Measurements from ENCODE around the gene POLR2M.

POLR2M gene

DNA sequence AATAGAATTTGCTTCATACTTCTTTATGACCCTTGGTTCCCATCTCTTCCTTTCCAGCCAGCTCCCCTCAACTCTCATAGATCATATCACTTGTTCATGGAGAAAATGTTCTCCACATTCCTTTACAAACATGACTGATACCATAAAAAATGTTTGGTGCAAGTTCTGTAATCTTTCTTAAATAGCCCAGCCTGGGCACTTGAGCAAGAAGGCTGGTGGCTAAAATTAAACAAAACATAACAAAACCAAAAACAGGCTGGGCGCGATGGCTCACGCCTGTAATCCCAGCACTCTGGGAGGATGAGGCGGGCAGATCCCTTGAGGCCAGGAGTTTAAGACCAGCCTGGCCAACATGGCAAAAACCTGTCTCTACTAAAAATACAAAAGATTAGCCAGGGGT lies 8.9 kb upstream of the POLR2M start (continued):
- TF ChIP-seq, protein P1, sequence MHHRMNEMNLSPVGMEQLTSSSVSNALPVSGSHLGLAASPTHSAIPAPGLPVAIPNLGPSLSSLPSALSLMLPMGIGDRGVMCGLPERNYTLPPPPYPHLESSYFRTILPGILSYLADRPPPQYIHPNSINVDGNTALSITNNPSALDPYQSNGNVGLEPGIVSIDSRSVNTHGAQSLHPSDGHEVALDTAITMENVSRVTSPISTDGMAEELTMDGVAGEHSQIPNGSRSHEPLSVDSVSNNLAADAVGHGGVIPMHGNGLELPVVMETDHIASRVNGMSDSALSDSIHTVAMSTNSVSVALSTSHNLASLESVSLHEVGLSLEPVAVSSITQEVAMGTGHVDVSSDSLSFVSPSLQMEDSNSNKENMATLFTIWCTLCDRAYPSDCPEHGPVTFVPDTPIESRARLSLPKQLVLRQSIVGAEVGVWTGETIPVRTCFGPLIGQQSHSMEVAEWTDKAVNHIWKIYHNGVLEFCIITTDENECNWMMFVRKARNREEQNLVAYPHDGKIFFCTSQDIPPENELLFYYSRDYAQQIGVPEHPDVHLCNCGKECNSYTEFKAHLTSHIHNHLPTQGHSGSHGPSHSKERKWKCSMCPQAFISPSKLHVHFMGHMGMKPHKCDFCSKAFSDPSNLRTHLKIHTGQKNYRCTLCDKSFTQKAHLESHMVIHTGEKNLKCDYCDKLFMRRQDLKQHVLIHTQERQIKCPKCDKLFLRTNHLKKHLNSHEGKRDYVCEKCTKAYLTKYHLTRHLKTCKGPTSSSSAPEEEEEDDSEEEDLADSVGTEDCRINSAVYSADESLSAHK (tag by site-specific recombination; IDR thresholded peaks at IDR 0.05), result no peak
- TF ChIP-seq KLF10 (tag by site-specific recombination; IDR thresholded peaks at IDR 0.05) (no peak), ZNF571 (tag by site-specific recombination; IDR thresholded peaks at IDR 0.05) (no peak), SALL2 (tag by site-specific recombination; IDR thresholded peaks at IDR 0.05; ENCODE audit: borderline replicate concordance) (no peak), ZNF138 (tag by site-specific recombination; IDR thresholded peaks at IDR 0.05; ENCODE audit: borderline replicate concordance) (no peak), ZNF341 (tag by site-specific recombination; IDR thresholded peaks at IDR 0.05; ENCODE audit: low read depth) (no peak), ZNF48 (tag by site-specific recombination; IDR thresholded peaks at IDR 0.05) (no peak), GLI4 (tag by site-specific recombination; IDR thresholded peaks at IDR 0.05) (no peak)
- TF ChIP-seq, protein P2, sequence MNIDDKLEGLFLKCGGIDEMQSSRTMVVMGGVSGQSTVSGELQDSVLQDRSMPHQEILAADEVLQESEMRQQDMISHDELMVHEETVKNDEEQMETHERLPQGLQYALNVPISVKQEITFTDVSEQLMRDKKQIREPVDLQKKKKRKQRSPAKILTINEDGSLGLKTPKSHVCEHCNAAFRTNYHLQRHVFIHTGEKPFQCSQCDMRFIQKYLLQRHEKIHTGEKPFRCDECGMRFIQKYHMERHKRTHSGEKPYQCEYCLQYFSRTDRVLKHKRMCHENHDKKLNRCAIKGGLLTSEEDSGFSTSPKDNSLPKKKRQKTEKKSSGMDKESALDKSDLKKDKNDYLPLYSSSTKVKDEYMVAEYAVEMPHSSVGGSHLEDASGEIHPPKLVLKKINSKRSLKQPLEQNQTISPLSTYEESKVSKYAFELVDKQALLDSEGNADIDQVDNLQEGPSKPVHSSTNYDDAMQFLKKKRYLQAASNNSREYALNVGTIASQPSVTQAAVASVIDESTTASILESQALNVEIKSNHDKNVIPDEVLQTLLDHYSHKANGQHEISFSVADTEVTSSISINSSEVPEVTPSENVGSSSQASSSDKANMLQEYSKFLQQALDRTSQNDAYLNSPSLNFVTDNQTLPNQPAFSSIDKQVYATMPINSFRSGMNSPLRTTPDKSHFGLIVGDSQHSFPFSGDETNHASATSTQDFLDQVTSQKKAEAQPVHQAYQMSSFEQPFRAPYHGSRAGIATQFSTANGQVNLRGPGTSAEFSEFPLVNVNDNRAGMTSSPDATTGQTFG (tag by site-specific recombination; IDR thresholded peaks at IDR 0.05; ENCODE audit: borderline replicate concordance), result no peak

DNA sequence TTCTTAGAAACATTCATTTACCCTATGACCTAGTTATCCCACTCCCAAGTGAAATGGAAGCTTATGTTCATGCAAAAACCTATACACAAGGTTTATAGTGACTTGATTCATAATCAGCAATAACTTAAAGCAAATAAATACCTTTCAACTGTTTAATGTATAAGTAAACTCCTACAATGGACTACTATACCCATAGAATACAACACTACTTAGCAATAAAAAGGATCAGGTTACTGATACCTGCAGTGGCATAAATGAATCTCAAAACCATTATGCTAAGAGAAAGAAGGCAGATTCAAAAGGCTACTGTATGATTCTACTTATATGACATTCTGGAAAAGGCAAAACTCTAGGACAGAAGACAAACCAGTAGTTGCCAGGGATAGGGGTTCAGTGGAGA lies 8.3 kb upstream of the POLR2M start:
- CTCF ChIA-PET, result interaction anchor here (0.6 kb wide), 1 partner anchor 270 kb away, joined by 4 read pairs; no protein-coding TSS in a partner anchor
- Histone ChIP-seq H3K9me3 (ENCODE audit: control insufficient read depth, insufficient read depth, low read depth, low read length) (no peaks in the 10 kb centered on the region), H3K4me1 (ENCODE audit: control insufficient read depth, insufficient read depth, low read length) (peaks cover 22% of the 10 kb centered on the region), H3K27ac (ENCODE audit: extremely low read depth, low read depth, low read length) (no peak overlapping the region), H3K36me3 (ENCODE audit: control insufficient read depth in 2 of 2, insufficient read depth in 1 of 2, low read length in 2 of 2) (no peaks in the 10 kb centered on the region), H3K4me3 (ENCODE audit: low read depth, low read length) (no peak overlapping the region)
- POLR2A ChIA-PET, result no interaction called here
- TF ChIP-seq ZNF768 (tag by site-specific recombination; IDR thresholded peaks at IDR 0.05), result no peak
- no peak for TF ChIP-seq IKZF3 (tag by site-specific recombination; IDR thresholded peaks at IDR 0.05)
- TF ChIP-seq, protein P3, sequence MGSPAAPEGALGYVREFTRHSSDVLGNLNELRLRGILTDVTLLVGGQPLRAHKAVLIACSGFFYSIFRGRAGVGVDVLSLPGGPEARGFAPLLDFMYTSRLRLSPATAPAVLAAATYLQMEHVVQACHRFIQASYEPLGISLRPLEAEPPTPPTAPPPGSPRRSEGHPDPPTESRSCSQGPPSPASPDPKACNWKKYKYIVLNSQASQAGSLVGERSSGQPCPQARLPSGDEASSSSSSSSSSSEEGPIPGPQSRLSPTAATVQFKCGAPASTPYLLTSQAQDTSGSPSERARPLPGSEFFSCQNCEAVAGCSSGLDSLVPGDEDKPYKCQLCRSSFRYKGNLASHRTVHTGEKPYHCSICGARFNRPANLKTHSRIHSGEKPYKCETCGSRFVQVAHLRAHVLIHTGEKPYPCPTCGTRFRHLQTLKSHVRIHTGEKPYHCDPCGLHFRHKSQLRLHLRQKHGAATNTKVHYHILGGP (tag by site-specific recombination; IDR thresholded peaks at IDR 0.05), result 0 out of 2 replicates have a peak, but pooled peaks have one; percentile 25
- TF ChIP-seq ZNF223 (tag by site-specific recombination; IDR thresholded peaks at IDR 0.05), result no peak
- 0 out of 2 replicates have a peak, but pooled peaks have one; percentile 18 for TF ChIP-seq FEZF1 (tag by site-specific recombination; IDR thresholded peaks at IDR 0.05)
- TF ChIP-seq ZNF155 (tag by site-specific recombination; IDR thresholded peaks at IDR 0.05), result no peak
- TF ChIP-seq TCF7L2 (IDR thresholded peaks at IDR 0.05; ENCODE audit: borderline replicate concordance, low read depth, low read length), result no peak
- TF ChIP-seq, protein P4, sequence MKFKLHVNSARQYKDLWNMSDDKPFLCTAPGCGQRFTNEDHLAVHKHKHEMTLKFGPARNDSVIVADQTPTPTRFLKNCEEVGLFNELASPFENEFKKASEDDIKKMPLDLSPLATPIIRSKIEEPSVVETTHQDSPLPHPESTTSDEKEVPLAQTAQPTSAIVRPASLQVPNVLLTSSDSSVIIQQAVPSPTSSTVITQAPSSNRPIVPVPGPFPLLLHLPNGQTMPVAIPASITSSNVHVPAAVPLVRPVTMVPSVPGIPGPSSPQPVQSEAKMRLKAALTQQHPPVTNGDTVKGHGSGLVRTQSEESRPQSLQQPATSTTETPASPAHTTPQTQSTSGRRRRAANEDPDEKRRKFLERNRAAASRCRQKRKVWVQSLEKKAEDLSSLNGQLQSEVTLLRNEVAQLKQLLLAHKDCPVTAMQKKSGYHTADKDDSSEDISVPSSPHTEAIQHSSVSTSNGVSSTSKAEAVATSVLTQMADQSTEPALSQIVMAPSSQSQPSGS (tag by site-specific recombination; IDR thresholded peaks at IDR 0.05; ENCODE audit: low read depth), result no peak
- TF ChIP-seq, protein P5, sequence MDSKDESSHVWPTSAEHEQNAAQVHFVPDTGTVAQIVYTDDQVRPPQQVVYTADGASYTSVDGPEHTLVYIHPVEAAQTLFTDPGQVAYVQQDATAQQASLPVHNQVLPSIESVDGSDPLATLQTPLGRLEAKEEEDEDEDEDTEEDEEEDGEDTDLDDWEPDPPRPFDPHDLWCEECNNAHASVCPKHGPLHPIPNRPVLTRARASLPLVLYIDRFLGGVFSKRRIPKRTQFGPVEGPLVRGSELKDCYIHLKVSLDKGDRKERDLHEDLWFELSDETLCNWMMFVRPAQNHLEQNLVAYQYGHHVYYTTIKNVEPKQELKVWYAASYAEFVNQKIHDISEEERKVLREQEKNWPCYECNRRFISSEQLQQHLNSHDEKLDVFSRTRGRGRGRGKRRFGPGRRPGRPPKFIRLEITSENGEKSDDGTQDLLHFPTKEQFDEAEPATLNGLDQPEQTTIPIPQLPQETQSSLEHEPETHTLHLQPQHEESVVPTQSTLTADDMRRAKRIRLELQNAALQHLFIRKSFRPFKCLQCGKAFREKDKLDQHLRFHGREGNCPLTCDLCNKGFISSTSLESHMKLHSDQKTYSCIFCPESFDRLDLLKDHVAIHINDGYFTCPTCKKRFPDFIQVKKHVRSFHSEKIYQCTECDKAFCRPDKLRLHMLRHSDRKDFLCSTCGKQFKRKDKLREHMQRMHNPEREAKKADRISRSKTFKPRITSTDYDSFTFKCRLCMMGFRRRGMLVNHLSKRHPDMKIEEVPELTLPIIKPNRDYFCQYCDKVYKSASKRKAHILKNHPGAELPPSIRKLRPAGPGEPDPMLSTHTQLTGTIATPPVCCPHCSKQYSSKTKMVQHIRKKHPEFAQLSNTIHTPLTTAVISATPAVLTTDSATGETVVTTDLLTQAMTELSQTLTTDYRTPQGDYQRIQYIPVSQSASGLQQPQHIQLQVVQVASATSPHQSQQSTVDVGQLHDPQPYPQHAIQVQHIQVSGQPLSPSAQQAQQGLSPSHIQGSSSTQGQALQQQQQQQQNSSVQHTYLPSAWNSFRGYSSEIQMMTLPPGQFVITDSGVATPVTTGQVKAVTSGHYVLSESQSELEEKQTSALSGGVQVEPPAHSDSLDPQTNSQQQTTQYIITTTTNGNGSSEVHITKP (tag by site-specific recombination; IDR thresholded peaks at IDR 0.05), result no peak
- TF ChIP-seq ZNF600 (tag by site-specific recombination; IDR thresholded peaks at IDR 0.05), result no peak
- TF ChIP-seq, protein P6, sequence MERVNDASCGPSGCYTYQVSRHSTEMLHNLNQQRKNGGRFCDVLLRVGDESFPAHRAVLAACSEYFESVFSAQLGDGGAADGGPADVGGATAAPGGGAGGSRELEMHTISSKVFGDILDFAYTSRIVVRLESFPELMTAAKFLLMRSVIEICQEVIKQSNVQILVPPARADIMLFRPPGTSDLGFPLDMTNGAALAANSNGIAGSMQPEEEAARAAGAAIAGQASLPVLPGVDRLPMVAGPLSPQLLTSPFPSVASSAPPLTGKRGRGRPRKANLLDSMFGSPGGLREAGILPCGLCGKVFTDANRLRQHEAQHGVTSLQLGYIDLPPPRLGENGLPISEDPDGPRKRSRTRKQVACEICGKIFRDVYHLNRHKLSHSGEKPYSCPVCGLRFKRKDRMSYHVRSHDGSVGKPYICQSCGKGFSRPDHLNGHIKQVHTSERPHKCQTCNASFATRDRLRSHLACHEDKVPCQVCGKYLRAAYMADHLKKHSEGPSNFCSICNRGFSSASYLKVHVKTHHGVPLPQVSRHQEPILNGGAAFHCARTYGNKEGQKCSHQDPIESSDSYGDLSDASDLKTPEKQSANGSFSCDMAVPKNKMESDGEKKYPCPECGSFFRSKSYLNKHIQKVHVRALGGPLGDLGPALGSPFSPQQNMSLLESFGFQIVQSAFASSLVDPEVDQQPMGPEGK (tag by site-specific recombination; IDR thresholded peaks at IDR 0.05), result no peak
- no peak for TF ChIP-seq SCRT2 (tag by site-specific recombination; IDR thresholded peaks at IDR 0.05)
- TF ChIP-seq, protein P7, sequence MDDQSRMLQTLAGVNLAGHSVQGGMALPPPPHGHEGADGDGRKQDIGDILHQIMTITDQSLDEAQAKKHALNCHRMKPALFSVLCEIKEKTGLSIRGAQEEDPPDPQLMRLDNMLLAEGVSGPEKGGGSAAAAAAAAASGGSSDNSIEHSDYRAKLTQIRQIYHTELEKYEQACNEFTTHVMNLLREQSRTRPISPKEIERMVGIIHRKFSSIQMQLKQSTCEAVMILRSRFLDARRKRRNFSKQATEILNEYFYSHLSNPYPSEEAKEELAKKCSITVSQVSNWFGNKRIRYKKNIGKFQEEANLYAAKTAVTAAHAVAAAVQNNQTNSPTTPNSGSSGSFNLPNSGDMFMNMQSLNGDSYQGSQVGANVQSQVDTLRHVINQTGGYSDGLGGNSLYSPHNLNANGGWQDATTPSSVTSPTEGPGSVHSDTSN (CRISPR knock-in tag; IDR thresholded peaks at IDR 0.05), result no peak
- no peak for TF ChIP-seq ZNF48 (tag by site-specific recombination; IDR thresholded peaks at IDR 0.05)

All from HEK293 (cell line).